ENCODE results near the gene NKPD1.

The NKPD1 gene

GRCh38 chr19:45160870-45161737 lies at the start of gene NKPD1:
Gene NKPD1 (minus strand): TSS chr19:45160982. CDS start chr19:45160150, 832 bp downstream.
- no peak for TF ChIP-seq CTCF (IDR thresholded peaks at IDR 0.05; ENCODE audit: insufficient read depth, low read depth, low read length, missing control alignments)
- no peak within 1 kb of the TSS for H3K4me3 ChIP-seq (ENCODE audit: low read length)
- peak; percentile 76 for DNase-seq (ENCODE audit: low read depth)

DNA sequence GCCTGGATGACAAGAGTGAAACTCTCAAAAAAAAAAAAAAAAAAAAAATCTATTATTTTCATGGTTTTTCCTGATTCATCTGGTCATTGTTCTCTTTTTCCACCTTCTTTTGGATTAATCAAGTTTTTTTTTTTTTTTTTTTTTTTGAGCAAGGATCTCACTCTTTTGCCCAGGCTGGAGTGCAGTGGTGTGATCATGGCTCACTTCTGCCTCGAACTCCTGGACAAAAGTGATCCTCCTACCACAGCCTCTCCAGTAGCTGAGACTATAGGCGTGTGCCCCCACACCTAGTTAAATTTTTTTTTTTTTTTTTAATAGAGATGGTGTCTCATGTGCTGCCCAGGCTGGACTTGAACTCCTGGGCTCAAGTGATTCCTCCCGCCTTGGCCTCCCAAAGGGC lies 45.5 kb upstream of the NKPD1 start:
- no peak for TF ChIP-seq CTCF (IDR thresholded peaks at IDR 0.05; ENCODE audit: insufficient read depth, low read depth, low read length, missing control alignments)
- DNase-seq (ENCODE audit: low read depth) = no peak
- H3K4me3 ChIP-seq (ENCODE audit: low read length) = no peak overlapping the region

DNA sequence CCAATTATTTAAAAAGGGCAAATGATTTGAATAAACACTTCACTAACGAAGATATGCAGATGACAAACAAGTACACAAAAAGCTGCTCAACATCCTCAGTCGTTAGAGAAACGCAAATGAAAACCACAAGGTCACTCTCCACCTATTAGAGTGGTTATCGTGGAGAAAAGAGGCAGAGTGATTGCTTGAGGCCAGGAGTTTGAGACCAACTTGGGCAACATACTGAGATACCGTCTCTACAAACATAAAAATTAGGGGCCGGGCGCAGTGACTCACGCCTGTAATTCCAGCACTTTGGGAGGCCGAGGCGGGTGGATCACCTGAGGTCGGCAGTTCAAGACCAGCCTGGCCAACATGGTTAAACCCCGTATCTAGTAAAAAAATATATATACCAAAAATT lies 45.0 kb upstream of the NKPD1 start:
- no peak overlapping the region for H3K4me3 ChIP-seq (ENCODE audit: low read length)
- no peak for TF ChIP-seq CTCF (IDR thresholded peaks at IDR 0.05; ENCODE audit: insufficient read depth, low read depth, low read length, missing control alignments)
- DNase-seq (ENCODE audit: low read depth) = no peak

GRCh38 chr19:45202637-45203036 lies 41.9 kb upstream of the NKPD1 start:
- TF ChIP-seq CTCF (IDR thresholded peaks at IDR 0.05; ENCODE audit: insufficient read depth, low read depth, low read length, missing control alignments) = no peak
- no peak overlapping the region for H3K4me3 ChIP-seq (ENCODE audit: low read length)

DNA sequence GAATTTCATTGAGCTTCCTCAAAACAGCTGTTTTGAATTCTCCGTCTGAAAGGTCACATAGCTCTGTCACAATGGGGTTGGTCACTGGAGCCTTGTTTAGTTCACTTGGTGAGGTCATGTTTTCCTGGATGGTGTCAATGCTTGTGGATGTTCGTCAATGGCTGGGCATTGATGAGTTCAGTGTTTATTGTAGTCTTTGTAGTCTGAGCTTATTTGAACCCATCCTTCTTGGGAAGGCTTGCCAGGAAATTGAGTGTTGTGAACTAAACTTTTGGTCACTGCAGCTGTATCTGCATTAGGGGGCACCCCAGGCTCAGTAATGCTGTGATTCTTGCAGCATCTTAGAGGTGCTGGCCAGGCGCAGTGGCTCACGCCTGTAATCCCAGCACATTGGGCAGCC lies 39.8 kb upstream of the NKPD1 start:
- peak; percentile 60 for DNase-seq (ENCODE audit: low read depth)
- no peak overlapping the region for H3K4me3 ChIP-seq (ENCODE audit: low read length)
- TF ChIP-seq CTCF (IDR thresholded peaks at IDR 0.05; ENCODE audit: insufficient read depth, low read depth, low read length, missing control alignments) = peak; percentile 34

More at GRCh38 chr19:45202637-45203036, 41.9 kb upstream of the NKPD1 start:
- peak; percentile 69 for DNase-seq (ENCODE audit: low read depth)

GRCh38 chr19:45195764-45196163 lies 35.0 kb upstream of the NKPD1 start:
- no peak overlapping the region for H3K4me3 ChIP-seq (ENCODE audit: low read length)
- no peak for DNase-seq (ENCODE audit: low read depth)
- no peak for TF ChIP-seq CTCF (IDR thresholded peaks at IDR 0.05; ENCODE audit: insufficient read depth, low read depth, low read length, missing control alignments)

- DNase-seq (ENCODE audit: low read depth) = peak; percentile 93
- no peak overlapping the region for H3K4me3 ChIP-seq (ENCODE audit: low read length)
- TF ChIP-seq CTCF (IDR thresholded peaks at IDR 0.05; ENCODE audit: insufficient read depth, low read depth, low read length, missing control alignments) = peak; percentile 36
Observed at GRCh38 chr19:45191375-45191774, 30.6 kb upstream of the NKPD1 start.
